K562 (cell line): ENCODE results near the gene CMSS1. TPM values are rescaled to one million over a fixed set of nuclear protein-coding genes. Genes with fewer than 3 reads are reported as not detected.

Experiments used
- ATAC-seq: fragments of 200-7000 bp; cut with Tn5 transposase; 3 replicates; pipeline ENCODE4 v1.9.1; 2020; ENCODE audit warnings: moderate library complexity
- BruUV-seq: library from RNA; stranded (reverse); fragments of 400-500 nt; replicated peaks from 2 replicates; lab custom pipeline; 2021; lab: Mats Ljungman, UMichigan
- CTCF ChIA-PET: fragments of 300-600 bp; formaldehyde crosslinking; extraction: SDS; loops from one replicate; lab custom pipeline; 2021; ENCODE audit warnings: low intra/inter-chr PET ratio; lab: Yijun Ruan, JAX
- POLR2A ChIA-PET: fragments of 300-600, 350-650 bp; sonication (Branson Sonifier 250); formaldehyde crosslinking; extraction: SDS; loops from one replicate; lab custom pipeline; 2021; ENCODE audit warnings: antibody characterized with exemption, inconsistent platforms; lab: Yijun Ruan, JAX
- DNase-seq, 4 experiments: peaks; one replicate each; pipeline versions ENCODE4 v3.0.0 to v3.0.0-alpha.2; 2011 to 2018; ENCODE audit warnings: low spot score in 3 of 4, mixed read lengths in 3 of 4; ENCODE audit errors: extremely low read depth in 1 of 4
- FAIRE-seq: peaks from 2 replicates; lab custom pipeline; 2011; peaks lifted over from hg19 to GRCh38; lab: Jason Lieb, UNC
- H2AFZ ChIP-seq: 2 replicates; pipeline ENCODE4 v1.6.0; 2011; ENCODE audit warnings: low read depth, low read length, control low read depth, inconsistent platforms
- H3K27ac ChIP-seq: fragments of 200-600 bp; 3 replicates; pipeline ENCODE4 v1.8.0; 2011; ENCODE audit warnings: low read depth, mild to moderate bottlenecking, control low read depth, inconsistent platforms, low read length, moderate library complexity, mixed read lengths; ENCODE audit errors: extremely low read depth
- H3K27me3 ChIP-seq, 2 experiments: fragments of 300-600 bp in 1 of 2; 2 replicates in 1 of 2; 3 replicates in 1 of 2; pipeline versions ENCODE4 v1.6.0 to v1.8.0; 2011; ENCODE audit warnings: inconsistent platforms in 2 of 2, low read length in 2 of 2, mild to moderate bottlenecking in 1 of 2, mixed read lengths in 1 of 2, moderate library complexity in 1 of 2; ENCODE audit not compliant: control insufficient read depth in 2 of 2, insufficient read depth in 2 of 2
- H3K36me3 ChIP-seq: fragments of 300-600 bp; 3 replicates; pipeline ENCODE4 v1.8.0; 2011; ENCODE audit warnings: mild to moderate bottlenecking, low read length, inconsistent platforms; ENCODE audit not compliant: control insufficient read depth, insufficient read depth
- H3K4me1 ChIP-seq, 2 experiments: fragments of 200-600 bp in 1 of 2; replicated peaks in 1 of 2; 2 replicates in 1 of 2; 3 replicates in 1 of 2; pipeline versions ENCODE4 v1.5.1 to v1.8.0; 2011; ENCODE audit warnings: inconsistent platforms in 2 of 2, low read length in 2 of 2, mild to moderate bottlenecking in 1 of 2, mixed read lengths in 1 of 2, moderate library complexity in 1 of 2; ENCODE audit not compliant: control insufficient read depth in 2 of 2, insufficient read depth in 2 of 2
- H3K4me2 ChIP-seq: 2 replicates; pipeline ENCODE4 v1.6.1; 2011; ENCODE audit warnings: low read length, control low read depth, inconsistent platforms, mixed read lengths; ENCODE audit not compliant: insufficient read depth
- H3K4me3 ChIP-seq: fragments of 200-600 bp; sonication (generic), shearing (Covaris generic); 2 replicates; pipeline ENCODE4 v1.5.1; 2016; ENCODE audit warnings: control low read depth, inconsistent platforms
- H3K79me2 ChIP-seq: fragments of 200-600 bp; 3 replicates; pipeline ENCODE4 v1.8.0; 2011; ENCODE audit warnings: low read length, inconsistent platforms; ENCODE audit not compliant: control insufficient read depth, insufficient read depth
- H3K9ac ChIP-seq, 2 experiments: 2 replicates each; pipeline versions ENCODE4 v1.6.0 to v1.6.1; 2011; ENCODE audit warnings: low read depth in 2 of 2, low read length in 2 of 2, control low read depth in 1 of 2, inconsistent platforms in 1 of 2, mild to moderate bottlenecking in 1 of 2, mixed read lengths in 1 of 2; ENCODE audit not compliant: insufficient read depth in 1 of 2
- H3K9me1 ChIP-seq: one replicate; pipeline ENCODE4 v1.6.0; 2011; ENCODE audit warnings: inconsistent platforms, mild to moderate bottlenecking, low read length, moderate library complexity; ENCODE audit not compliant: control insufficient read depth, insufficient read depth
- H3K9me3 ChIP-seq: replicated peaks from 2 replicates; pipeline ENCODE4 v1.5.1; 2011; ENCODE audit warnings: low read depth, low read length, inconsistent platforms; ENCODE audit not compliant: control insufficient read depth, insufficient read depth
- H4K20me1 ChIP-seq: replicated peaks from 2 replicates; pipeline ENCODE4 v1.6.1; 2011; ENCODE audit warnings: low read length, inconsistent platforms, mixed read lengths; ENCODE audit not compliant: control insufficient read depth, insufficient read depth
- CHD1 ChIP-seq: fragments of 200-600 bp; sonication (generic); IDR thresholded peaks from one replicate; pipeline ENCODE4 v1.6.1; 2012; ENCODE audit warnings: mild to moderate bottlenecking, moderate library complexity, low read length, inconsistent platforms
- E2F4 ChIP-seq: sonication (generic); formaldehyde crosslinking; IDR thresholded peaks from 2 replicates; pipeline ENCODE4 v1.8.0; 2022; ENCODE audit warnings: mild to moderate bottlenecking, low read depth, missing genetic modification reagents
- HBP1 ChIP-seq: fragments of 450-650 bp; formaldehyde crosslinking; IDR thresholded peaks from 2 replicates; pipeline ENCODE4 v1.4.0; 2022; ENCODE audit warnings: missing genetic modification characterization
- IRF9 ChIP-seq: fragments of 450-650 bp; IDR thresholded peaks from 2 replicates; pipeline ENCODE4 v1.6.1; 2016; ENCODE audit warnings: missing biosample characterization, missing genetic modification characterization
- MTA1 ChIP-seq: fragments of 450-650 bp; IDR thresholded peaks from 2 replicates; pipeline ENCODE4 v1.6.1; 2017; ENCODE audit warnings: borderline replicate concordance
- NR1H2 ChIP-seq: sonication (generic); formaldehyde crosslinking; IDR thresholded peaks from 2 replicates; pipeline ENCODE4 v1.4.0; 2020; ENCODE audit warnings: mild to moderate bottlenecking, missing genetic modification reagents
- RBFOX2 ChIP-seq: fragments of 200-400 bp; formaldehyde crosslinking; IDR thresholded peaks from 2 replicates; pipeline ENCODE4 v1.6.1; 2017; ENCODE audit warnings: low read depth, mild to moderate bottlenecking, low read length, moderate library complexity
- SMARCB1 ChIP-seq: IDR thresholded peaks from 2 replicates; pipeline ENCODE4 v1.6.1; 2011; ENCODE audit warnings: improper control_type of control experiment, low read depth; ENCODE audit not compliant: insufficient read length
- TAF9B ChIP-seq: fragments of 450-650 bp; IDR thresholded peaks from 2 replicates; pipeline ENCODE4 v1.6.1; 2018; ENCODE audit warnings: mild to moderate bottlenecking; ENCODE audit not compliant: partially characterized antibody
- ZFP91 ChIP-seq: sonication (generic); formaldehyde crosslinking; IDR thresholded peaks from 2 replicates; pipeline ENCODE4 v1.8.0; 2022; ENCODE audit warnings: mild to moderate bottlenecking, missing genetic modification reagents
- ZNF511 ChIP-seq: sonication (generic); formaldehyde crosslinking; IDR thresholded peaks from 2 replicates; pipeline ENCODE4 v1.8.0; 2022; ENCODE audit warnings: mild to moderate bottlenecking, missing genetic modification reagents
- WGBS: fragments of 100-300 bp; shearing (Covaris generic); methylation state at CpG from one replicate; pipeline ENCODE4 v1.1.6; 2016; ENCODE audit warnings: low coverage, mixed read lengths; ENCODE audit not compliant: insufficient coverage; ENCODE audit errors: missing lambda C conversion rate; 5-methylcytosine and 5-hydroxymethylcytosine counted together
- in situ Hi-C: fragments of 300-500 bp; cut with MboI; formaldehyde crosslinking; loops from 4 replicates; pipeline ENCODE4 v1.15.0; 2018; ENCODE audit warnings: inconsistent platforms, mixed read lengths
- intact Hi-C: fragments of 100-400 bp; cut with micrococcal nuclease; formaldehyde crosslinking; loops from 2 replicates; pipeline ENCODE4 v1.14.2; 2022
- polyA plus RNA-seq, 8 experiments: library from polyadenylated mRNA; depleted of rRNA in 4 of 8; stranded (reverse) in 5 of 8; unstranded in 3 of 8; fragments of >200 nt; fragmentation: Nextera tagmentation in 2 of 8; fragmentation: Illumina TruSeq in 1 of 8; extraction: Ambion mirVana in 2 of 8; extraction: Trizol in 1 of 8; gene quantifications; 2 replicates each; pipeline versions ENCODE4 v1.2.1 to v1.2.3, GENCODE V29; 2011 to 2014; ENCODE audit warnings: inconsistent platforms in 1 of 8, missing spikeins in 1 of 8
- total RNA-seq, 7 experiments: library from RNA; depleted of rRNA in 6 of 7; stranded (reverse); fragments of >200 nt in 6 of 7; fragmentation: Illumina TruSeq in 2 of 7; extraction: Trizol in 2 of 7; gene quantifications; 2 replicates each; pipeline versions ENCODE4 v1.2.1 to v1.2.3, GENCODE V29; 2011 to 2021; ENCODE audit warnings: low replicate concordance in 1 of 7

Gene CMSS1
- total and polyA plus RNA-seq, 9 of the 15 experiments (the other 6 are each of a cell fraction or from before 2014, with no cell fraction given) = 46.9 to 109 (median 72.3) TPM

GRCh38 chr3:100140976-100141375, 323.3 kb downstream of the CMSS1 start:
- ChIA-PET POLR2A (no interaction called here), CTCF (no interaction called here)
- no peaks in the 10 kb centered on the region for H3K9me3 ChIP-seq
- TF ChIP-seq NR1H2 (CRISPR knock-in tag) = no peak
- TF ChIP-seq SMARCB1 = no peak
- no peak for TF ChIP-seq HBP1
- no peak for TF ChIP-seq TAF9B
- no peak overlapping the region for H2AFZ ChIP-seq
- H3K4me1 ChIP-seq = no peaks in the 10 kb centered on the region
- H3K9ac ChIP-seq = no peak overlapping the region
- H3K27me3 ChIP-seq = no peaks in the 10 kb centered on the region
- no peaks in the 10 kb centered on the region for H3K36me3 ChIP-seq
- no peak for FAIRE-seq
- no peak for DNase-seq
- H3K79me2 ChIP-seq = no peaks in the 10 kb centered on the region
- ATAC-seq = no peak
- WGBS = 100% methylated on average over 1 of the region's 1 CpG
- no peak overlapping the region for H3K4me3 ChIP-seq
- H3K9me1 ChIP-seq = no peaks in the 10 kb centered on the region
- H3K4me2 ChIP-seq = no peak overlapping the region
- H4K20me1 ChIP-seq = no peaks in the 10 kb centered on the region
- BruUV-seq = no TSS peak
- intact Hi-C loops (no loop called here), in situ Hi-C loops (no loop called here)
- no peak overlapping the region for H3K27ac ChIP-seq

GRCh38 chr3:100141586-100141985, 323.9 kb downstream of the CMSS1 start:
- no peak for FAIRE-seq
- CTCF ChIA-PET = no interaction called here
- POLR2A ChIA-PET = no interaction called here
- no peaks in the 10 kb centered on the region for H3K36me3 ChIP-seq
- H4K20me1 ChIP-seq = no peaks in the 10 kb centered on the region
- H3K27ac ChIP-seq = no peak overlapping the region
- H3K79me2 ChIP-seq = no peaks in the 10 kb centered on the region
- H3K9me3 ChIP-seq = no peaks in the 10 kb centered on the region
- H3K4me1 ChIP-seq = no peaks in the 10 kb centered on the region
- no peak overlapping the region for H3K4me2 ChIP-seq
- H3K9ac ChIP-seq = no peak overlapping the region
- no peak for DNase-seq
- WGBS = 78% methylated on average over 1 of the region's 1 CpG
- intact Hi-C loops = no loop called here
- no peak for ATAC-seq
- no peak overlapping the region for H3K4me3 ChIP-seq
- H2AFZ ChIP-seq = no peak overlapping the region
- no TSS peak for BruUV-seq
- no peaks in the 10 kb centered on the region for H3K9me1 ChIP-seq
- in situ Hi-C loops = no loop called here
- H3K27me3 ChIP-seq = no peaks in the 10 kb centered on the region
- TF ChIP-seq RBFOX2 (no peak), ZNF511 (CRISPR knock-in tag) (no peak), ZFP91 (CRISPR knock-in tag) (no peak), MTA1 (no peak), IRF9 (tag) (no peak), E2F4 (no peak), CHD1 (no peak)
